CD4-positive, alpha-beta T cell treated with Interferon gamma for 1 hour (primary cell): Measurements from ENCODE around the gene DTHD1.

Experiments used
- DNase-seq: peaks from one replicate; pipeline ENCODE4 v3.0.0-alpha.2; 2020

Gene DTHD1

GRCh38 chr4:36269533-36270173, 11.8 kb upstream of the DTHD1 start:
- DNase-seq: no peak

- no peak for DNase-seq
Observed at GRCh38 chr4:36273276-36273675, 8.1 kb upstream of the DTHD1 start.

GRCh38 chr4:36274158-36274557, 7.3 kb upstream of the DTHD1 start:
- DNase-seq: no peak

DNA sequence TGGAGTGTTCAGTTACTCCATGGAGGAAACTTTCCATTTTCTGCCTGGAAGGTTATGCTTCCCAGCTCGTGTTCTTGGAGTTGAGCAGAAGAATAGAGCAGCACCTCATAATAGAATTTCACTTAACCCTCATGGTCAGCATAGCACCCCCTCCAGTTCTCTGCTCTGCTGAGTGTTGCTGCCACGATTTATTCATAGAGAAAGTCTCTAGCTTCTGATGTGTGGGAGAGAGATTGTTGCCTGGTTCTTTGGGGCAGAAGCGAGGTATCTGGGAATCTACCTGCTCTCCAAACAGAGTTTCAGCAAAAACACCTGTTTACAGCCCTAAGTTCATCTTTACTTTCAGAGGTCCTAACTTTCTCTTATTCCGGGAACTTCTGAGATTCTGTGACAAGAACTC, 3.9 kb upstream of the DTHD1 start:
- DNase-seq: no peak

GRCh38 chr4:36278789-36279188, 2.6 kb upstream of the DTHD1 start:
- DNase-seq: no peak

DNA sequence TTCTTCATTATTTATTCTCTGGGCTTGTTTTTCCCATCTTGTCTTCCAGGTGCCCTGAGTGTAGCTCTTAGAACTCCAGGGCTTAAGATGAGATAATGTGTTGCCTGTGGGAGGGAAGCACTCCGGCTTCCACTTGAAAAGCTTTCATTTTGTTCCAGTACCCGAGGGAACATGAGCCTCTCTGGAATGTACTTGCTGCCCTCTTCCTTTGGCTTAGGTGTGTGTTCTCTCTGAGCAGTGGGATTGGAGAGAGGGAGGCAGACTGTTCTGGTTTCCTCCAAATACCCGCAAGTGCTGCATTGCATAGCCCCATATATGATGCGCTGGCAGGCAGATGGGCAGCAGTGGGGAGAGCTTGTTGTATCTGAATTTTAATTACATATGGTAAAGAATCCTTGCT, 861 bp upstream of the DTHD1 start:
- DNase-seq: no peak

GRCh38 chr4:36282503-36283030, 1.2 kb downstream of the DTHD1 start:
- DNase-seq: no peak

DNA sequence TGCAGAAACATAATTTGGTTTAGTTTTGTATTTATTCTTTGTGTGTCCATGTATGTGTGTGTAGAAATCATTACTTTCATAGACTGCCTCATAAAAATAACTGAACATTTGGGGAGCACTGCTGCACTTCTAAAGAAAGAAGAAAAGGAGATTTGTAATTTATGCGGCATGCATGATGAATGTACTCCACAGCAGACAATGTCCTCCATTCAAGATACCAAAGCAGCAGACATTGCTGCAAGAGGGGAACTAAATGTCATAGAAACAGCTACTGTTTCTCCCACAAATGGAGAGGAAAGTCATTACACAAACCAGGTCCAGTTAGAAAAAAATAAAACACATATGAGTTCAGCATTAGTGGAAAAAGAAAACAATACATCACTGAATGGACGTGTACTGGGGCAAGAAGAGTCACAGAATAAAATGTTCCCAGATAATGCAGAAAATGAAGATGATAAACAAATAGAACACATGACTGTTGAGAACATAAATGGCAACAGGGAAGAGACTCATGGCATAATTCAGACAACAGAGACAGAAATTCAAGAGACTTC, 2.6 kb downstream of the DTHD1 start:
- no peak for DNase-seq

- peak; percentile 44 for DNase-seq
Observed at GRCh38 chr4:36285784-36286480, 4.5 kb downstream of the DTHD1 start.

DNA sequence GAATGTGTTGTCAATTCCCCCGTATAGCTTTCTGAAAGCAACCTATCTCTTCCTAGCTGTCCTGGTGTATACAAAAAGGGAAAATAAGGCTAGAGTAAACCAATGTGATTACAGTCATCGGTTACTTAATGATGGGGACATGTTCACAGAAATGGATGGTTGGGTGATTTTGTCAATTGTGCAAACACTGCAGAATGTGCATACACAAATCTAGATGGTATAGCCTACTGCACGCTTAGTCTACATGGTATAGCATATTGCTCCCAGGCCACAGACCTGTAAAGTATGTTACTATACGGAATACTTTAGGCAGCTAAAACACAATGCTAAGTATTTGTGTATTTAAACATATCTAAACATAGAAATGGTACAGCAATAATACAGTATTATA, 5.1 kb downstream of the DTHD1 start:
- DNase-seq: no peak

DNA sequence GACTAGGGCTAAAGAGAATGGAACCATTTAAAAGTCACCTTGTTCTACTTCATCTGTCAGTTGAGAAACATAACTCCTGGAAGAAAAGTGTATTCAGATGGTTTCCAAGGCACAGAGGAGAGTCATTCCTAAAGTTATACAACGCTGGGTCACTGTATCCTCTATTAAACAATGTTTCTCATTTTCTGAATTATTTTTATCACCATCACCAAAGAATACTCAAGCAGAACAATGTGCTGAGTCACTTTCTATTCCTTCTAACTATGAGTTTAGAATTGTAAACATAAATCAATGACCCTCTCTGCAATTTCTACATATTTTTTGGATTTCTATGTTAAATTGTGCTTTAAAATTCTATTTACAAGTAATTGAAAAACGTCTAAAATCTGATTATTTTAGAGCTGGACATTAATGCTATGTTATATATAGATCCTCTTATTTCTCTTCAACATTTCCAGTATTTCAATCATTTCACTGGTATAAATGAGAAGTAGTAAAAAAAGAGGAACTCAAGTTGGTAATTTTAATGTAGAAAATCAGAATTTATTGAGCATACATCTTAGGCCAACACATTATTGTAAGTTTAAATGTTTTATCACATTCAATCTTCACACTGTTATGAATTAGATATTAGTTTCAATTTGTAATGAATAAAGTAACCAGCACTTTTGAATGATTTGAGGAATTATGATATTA, 7.5 kb downstream of the DTHD1 start:
- DNase-seq: no peak

DNA sequence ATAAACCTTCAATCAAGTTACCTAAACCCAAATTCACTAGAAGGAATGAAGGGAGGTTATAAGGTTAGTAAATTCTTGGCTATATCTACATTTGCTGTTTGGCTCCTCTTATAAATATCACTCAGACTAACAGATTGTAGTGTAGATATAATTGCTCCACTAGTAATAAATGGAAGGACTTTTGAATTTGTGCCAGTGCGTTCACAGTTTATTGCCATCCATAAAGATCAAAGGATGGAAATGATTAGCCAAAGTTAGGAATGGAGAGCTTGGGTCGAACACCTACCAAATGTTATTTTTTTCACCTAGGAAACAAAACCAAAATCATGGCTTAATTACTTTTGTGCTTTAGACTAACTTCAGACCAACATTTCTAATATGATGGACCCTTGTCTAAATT, 9.2 kb downstream of the DTHD1 start:
- DNase-seq: no peak

DNA sequence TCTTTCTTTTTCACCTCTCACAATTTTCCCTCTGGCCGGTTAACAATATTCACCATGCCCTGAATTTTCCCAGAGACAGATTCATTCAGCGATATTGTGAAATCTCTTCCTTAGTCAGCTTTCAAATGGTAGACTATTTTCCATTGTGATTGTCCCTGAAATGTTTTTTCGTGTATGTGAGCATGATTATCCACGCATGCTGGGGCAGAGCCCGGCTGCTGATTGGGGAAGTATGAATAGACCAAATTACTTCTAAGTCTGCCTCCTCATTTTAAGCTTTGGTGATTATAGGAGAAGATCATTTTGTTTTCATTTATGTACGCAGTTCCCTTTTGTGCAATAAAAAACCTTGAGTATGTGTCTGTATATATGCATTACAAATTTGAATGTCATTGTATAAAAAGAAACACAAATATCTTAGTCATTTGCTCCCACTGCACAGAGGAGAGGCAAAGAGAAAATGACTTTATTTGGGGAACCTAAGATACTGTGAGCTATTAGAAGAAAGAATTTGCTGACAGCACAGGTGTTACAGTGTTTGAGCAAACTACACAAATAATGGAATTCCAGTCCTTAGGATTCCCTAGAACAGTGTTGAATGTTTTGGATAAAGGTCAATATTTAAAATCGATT, 11.3 kb downstream of the DTHD1 start:
- DNase-seq: no peak

GRCh38 chr4:36301127-36301526, 19.7 kb downstream of the DTHD1 start:
- no peak for DNase-seq

- peak; percentile 15 for DNase-seq
Observed at GRCh38 chr4:36303426-36304137, 22.2 kb downstream of the DTHD1 start.

- DNase-seq: no peak
Observed at GRCh38 chr4:36304138-36304681, 22.8 kb downstream of the DTHD1 start.

GRCh38 chr4:36308150-36308549, 26.7 kb downstream of the DTHD1 start:
- no peak for DNase-seq

- no peak for DNase-seq
Observed at GRCh38 chr4:36310216-36310615, 28.8 kb downstream of the DTHD1 start.

GRCh38 chr4:36310793-36311192, 29.4 kb downstream of the DTHD1 start:
- peak; percentile 60 for DNase-seq

GRCh38 chr4:36312511-36312910, 31.1 kb downstream of the DTHD1 start:
- no peak for DNase-seq

GRCh38 chr4:36313301-36313700, 31.9 kb downstream of the DTHD1 start:
- no peak for DNase-seq

DNA sequence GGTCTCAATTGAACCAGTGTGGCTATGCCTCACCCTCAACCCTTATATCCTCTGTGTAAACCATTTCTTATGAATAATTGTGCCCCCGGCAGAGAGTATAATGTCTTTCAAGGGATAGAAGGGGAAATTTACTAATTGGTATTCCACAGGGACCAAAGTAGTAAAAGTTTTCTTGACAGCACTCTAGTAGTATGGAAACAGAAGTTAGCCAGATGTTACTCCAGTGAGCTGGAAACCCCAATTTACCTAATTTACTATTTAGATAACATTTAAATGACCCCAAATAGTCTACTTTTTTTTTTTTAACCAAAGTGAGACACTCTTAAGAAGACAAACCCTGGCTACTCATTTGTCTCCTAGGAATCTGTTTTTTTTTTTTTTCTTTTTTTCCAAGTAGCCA, 32.3 kb downstream of the DTHD1 start:
- DNase-seq: no peak
